NT2/D1 (cell line): ENCODE data around the gene ROR1.

ENCODE experiments used
- SUZ12 ChIP-seq: IDR thresholded peaks from 2 replicates; pipeline ENCODE4 v1.6.1; 2011; ENCODE audit not compliant: insufficient read length, insufficient read depth; ENCODE audit errors: extremely low read depth
- ZNF274 ChIP-seq: IDR thresholded peaks from 2 replicates; pipeline ENCODE4 v1.6.1; 2011; ENCODE audit warnings: mild to moderate bottlenecking, low read depth, low read length

DNA sequence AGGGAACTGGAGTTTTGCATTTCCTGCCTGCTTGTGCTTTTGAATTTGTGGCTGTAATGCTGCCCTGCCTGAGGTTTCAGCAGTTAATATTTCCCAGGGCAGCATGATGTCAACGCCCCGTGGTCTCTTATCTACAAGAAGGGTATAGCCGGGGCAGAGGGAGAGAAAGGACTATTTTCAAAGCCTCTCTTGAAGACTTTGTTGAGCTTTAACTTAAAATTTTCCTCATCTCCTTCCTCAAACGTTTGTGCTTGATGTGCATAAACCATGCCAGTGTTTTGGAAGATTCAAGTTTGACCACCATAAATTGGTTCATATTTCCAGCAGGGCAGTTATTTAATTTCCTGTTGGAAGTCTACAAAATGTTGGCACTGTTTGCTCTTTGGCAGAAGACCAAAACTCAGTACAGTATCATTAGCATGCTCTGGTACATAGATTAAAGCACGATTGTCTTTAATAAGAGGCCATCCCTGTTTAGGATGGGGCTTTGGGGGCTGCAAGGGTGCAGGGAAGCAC is 43.4 kb downstream of the ROR1 start:
- TF ChIP-seq ZNF274 (no peak), SUZ12 (no peak)
